Uterus (tissue), 4 donors: ENCODE data around the gene FGR. TPM values are rescaled to one million over a fixed set of nuclear protein-coding genes. Genes with fewer than 3 reads are reported as not detected.
A peak's percentile ranks its signal among the peaks of the same experiment; 100 is the strongest.

Experiments
- DNase-seq, 2 donors: peaks; one replicate each; pipeline ENCODE4 v3.0.0-alpha.2; 2019 to 2020
- H3K27ac ChIP-seq, 2 donors: fragments of 200-600 bp; sonication (generic); 1 replicate in 1 of 2; 2 replicates in 1 of 2; pipeline ENCODE4 v1.5.1; 2016 to 2018
- H3K27me3 ChIP-seq, 2 donors: fragments of 200-600 bp; sonication (generic); one replicate each; pipeline ENCODE4 v1.5.1; 2018 to 2019; ENCODE audit warnings: control low read depth in 1 of 2
- H3K36me3 ChIP-seq, 2 donors: fragments of 200-600 bp; sonication (generic); one replicate each; pipeline ENCODE4 v1.5.1; 2019; ENCODE audit warnings: control low read depth in 1 of 2
- H3K4me1 ChIP-seq, 2 donors: fragments of 200-600 bp; sonication (generic); one replicate each; pipeline ENCODE4 v1.5.1; 2018 to 2019; ENCODE audit warnings: control low read depth in 1 of 2
- H3K4me3 ChIP-seq, 2 donors: fragments of 200-600 bp; sonication (generic); 1 replicate in 1 of 2; 2 replicates in 1 of 2; pipeline ENCODE4 v1.5.1; 2018 to 2019; ENCODE audit warnings: mild to moderate bottlenecking in 1 of 2
- H3K9me3 ChIP-seq, 2 donors: fragments of 200-600 bp; sonication (generic); one replicate each; pipeline ENCODE4 v1.5.1; 2019; ENCODE audit warnings: control low read depth in 1 of 2
- CTCF ChIP-seq, 4 experiments: fragments of 200-600 bp in 2 of 4; fragments of 450-650 bp in 2 of 4; sonication (generic) in 2 of 4; IDR thresholded peaks; one replicate each; pipeline ENCODE4 v1.5.1; 2016 to 2019; ENCODE audit warnings: antibody characterized with exemption in 4 of 4, mild to moderate bottlenecking in 2 of 4, moderate library complexity in 1 of 4
- POLR2A ChIP-seq, 2 donors: fragments of 450-650 bp; IDR thresholded peaks; one replicate each; pipeline ENCODE4 v1.6.1; 2016; ENCODE audit warnings: antibody characterized with exemption in 2 of 2, mild to moderate bottlenecking in 1 of 2, moderate library complexity in 1 of 2
- intact Hi-C: fragments of 100-400 bp; cut with DNase I; formaldehyde crosslinking; loops from one replicate; pipeline ENCODE4 v1.15.1; 2023; ENCODE audit warnings: low total_unique reads
- total RNA-seq, 4 donors: library from RNA; depleted of rRNA in 3 of 4; stranded (reverse); fragments of >200 nt in 3 of 4; gene quantifications; one replicate each; pipeline versions ENCODE4 v1.1.0 to v1.2.4, GENCODE V29; 2014 to 2023
- donor health status: DM: yes; HTN: yes; CAD: no.

FGR gene
- total RNA-seq, 4 donors from 2014 or later = 3.0 to 35.9 (median 18.8) TPM

- Histone ChIP-seq H3K36me3 (no peaks in the 10 kb centered on the region), H3K27ac (peak overlapping the region; percentile 92 to 99), H3K4me1 (peaks cover 19 to 61% of the 10 kb centered on the region in 2 donors), H3K27me3 (no peaks in the 10 kb centered on the region), H3K4me3 (no peak overlapping the region), H3K9me3 (no peaks in the 10 kb centered on the region)
- intact Hi-C loops = no loop called here
- no peak for DNase-seq
- TF ChIP-seq POLR2A (IDR thresholded peaks at IDR 0.05) (no peak), CTCF (IDR thresholded peaks at IDR 0.05) (no peak)
These were observed 43.4 kb downstream of the FGR start for GRCh38 chr1:27591622-27592021.

GRCh38 chr1:27590917-27591508 lies 44.0 kb downstream of the FGR start:
- Histone ChIP-seq H3K27ac (peak overlapping the region; percentile 92 to 99), H3K9me3 (no peaks in the 10 kb centered on the region), H3K4me3 (no peak overlapping the region), H3K27me3 (no peaks in the 10 kb centered on the region), H3K4me1 (peaks cover 19 to 55% of the 10 kb centered on the region in 2 donors), H3K36me3 (no peaks in the 10 kb centered on the region)
- intact Hi-C loops = no loop called here
- DNase-seq = peak in 1 of 2 donors; percentile 31
- TF ChIP-seq POLR2A (IDR thresholded peaks at IDR 0.05) (no peak), CTCF (IDR thresholded peaks at IDR 0.05) (no peak)

GRCh38 chr1:27589841-27590426 lies 45.1 kb downstream of the FGR start:
- H3K27me3 ChIP-seq = no peaks in the 10 kb centered on the region
- TF ChIP-seq POLR2A (IDR thresholded peaks at IDR 0.05) (no peak), CTCF (IDR thresholded peaks at IDR 0.05) (no peak)
- peak overlapping the region; percentile 92 to 99 for H3K27ac ChIP-seq
- H3K4me1 ChIP-seq = peaks cover 19 to 48% of the 10 kb centered on the region in 2 donors
- peak in 1 of 2 donors; percentile 61 for DNase-seq
- no peaks in the 10 kb centered on the region for H3K36me3 ChIP-seq
- H3K4me3 ChIP-seq = no peak overlapping the region
- intact Hi-C loops = no loop called here
- H3K9me3 ChIP-seq = no peaks in the 10 kb centered on the region

GRCh38 chr1:27589441-27589840 lies 45.5 kb downstream of the FGR start:
- intact Hi-C loops = no loop called here
- no peaks in the 10 kb centered on the region for H3K9me3 ChIP-seq
- H3K27ac ChIP-seq = peak overlapping the region; percentile 92 to 99
- DNase-seq = no peak
- H3K27me3 ChIP-seq = no peaks in the 10 kb centered on the region
- no peaks in the 10 kb centered on the region for H3K36me3 ChIP-seq
- peaks cover 19 to 44% of the 10 kb centered on the region in 2 donors for H3K4me1 ChIP-seq
- no peak overlapping the region for H3K4me3 ChIP-seq
- TF ChIP-seq POLR2A (IDR thresholded peaks at IDR 0.05) (no peak), CTCF (IDR thresholded peaks at IDR 0.05) (no peak)
